Endothelial cell of umbilical vein (primary cell): ENCODE data around the gene BCAP31. TPM values are rescaled to one million over a fixed set of nuclear protein-coding genes. Genes with fewer than 3 reads are reported as not detected.

Experiments
- BruUV-seq: library from RNA; stranded (reverse); fragments of 400-500 nt; replicated peaks from 2 replicates; lab custom pipeline; 2021; lab: Mats Ljungman, UMichigan
- CTCF ChIA-PET: fragments of 300-600, 350-600 bp; sonication (Branson Sonifier 250); formaldehyde crosslinking; loops from one replicate; lab custom pipeline; 2021; ENCODE audit warnings: antibody characterized with exemption, inconsistent platforms; lab: Charles Lee
- POLR2A ChIA-PET: fragments of 300-600, 350-600 bp; sonication (Branson Sonifier 250); formaldehyde crosslinking; loops from one replicate; lab custom pipeline; 2021; ENCODE audit warnings: antibody characterized with exemption, inconsistent platforms; lab: Charles Lee
- DNase-seq: peaks from one replicate; pipeline ENCODE4 v3.0.0-alpha.2; 2011; ENCODE audit warnings: low read depth, low spot score
- FAIRE-seq: peaks from 2 replicates; lab custom pipeline; 2011; peaks lifted over from hg19 to GRCh38; lab: Jason Lieb, UNC
- H2AFZ ChIP-seq: 2 replicates; pipeline ENCODE4 v1.6.0; 2012; ENCODE audit warnings: low read depth, low read length, control low read depth, inconsistent platforms
- H3K27ac ChIP-seq: 2 replicates; pipeline ENCODE4 v1.5.1; 2011; ENCODE audit warnings: low read depth, mild to moderate bottlenecking, control low read depth, low read length, moderate library complexity; ENCODE audit not compliant: insufficient read depth
- H3K27me3 ChIP-seq, 2 experiments: 2 replicates each; pipeline versions ENCODE4 v1.6.0 to v1.6.1; 2011; ENCODE audit warnings: low read length in 2 of 2, mixed read lengths in 1 of 2; ENCODE audit not compliant: control insufficient read depth in 2 of 2, insufficient read depth in 2 of 2
- H3K36me3 ChIP-seq, 2 experiments: 2 replicates in 1 of 2; 3 replicates in 1 of 2; pipeline ENCODE4 v1.5.1; 2011; ENCODE audit warnings: low read length in 2 of 2, mild to moderate bottlenecking in 1 of 2, moderate library complexity in 1 of 2; ENCODE audit not compliant: control insufficient read depth in 2 of 2, insufficient read depth in 2 of 2; ENCODE audit errors: extremely low read depth in 1 of 2
- H3K4me1 ChIP-seq: 3 replicates; pipeline ENCODE4 v1.5.1; 2011; ENCODE audit warnings: mild to moderate bottlenecking, low read length; ENCODE audit not compliant: control insufficient read depth, insufficient read depth; ENCODE audit errors: extremely low read depth
- H3K4me2 ChIP-seq: 2 replicates; pipeline ENCODE4 v1.6.1; 2011; ENCODE audit warnings: low read length, control low read depth, mixed read lengths; ENCODE audit not compliant: insufficient read depth
- H3K4me3 ChIP-seq, 3 experiments: fragments of 200-600 bp in 1 of 3; sonication (generic), shearing (Covaris generic) in 1 of 3; replicated peaks in 1 of 3; 2 replicates each; pipeline ENCODE4 v1.5.1; 2011 to 2016; ENCODE audit warnings: control low read depth in 3 of 3, low read length in 3 of 3, mild to moderate bottlenecking in 2 of 3, inconsistent platforms in 1 of 3, low read depth in 1 of 3, moderate library complexity in 1 of 3; ENCODE audit not compliant: insufficient read depth in 1 of 3
- H3K79me2 ChIP-seq: 2 replicates; pipeline ENCODE4 v1.6.0; 2012; ENCODE audit warnings: low read length, inconsistent platforms; ENCODE audit not compliant: control insufficient read depth, insufficient read depth
- H3K9ac ChIP-seq: replicated peaks from 2 replicates; pipeline ENCODE3; 2011; ENCODE audit warnings: low read length, control low read depth; ENCODE audit not compliant: insufficient read depth; ENCODE audit errors: extremely low read depth
- H3K9me1 ChIP-seq: replicated peaks from 3 replicates; pipeline ENCODE4 v1.6.0; 2011; ENCODE audit warnings: mild to moderate bottlenecking, low read length; ENCODE audit not compliant: control insufficient read depth, insufficient read depth; ENCODE audit errors: extremely low read depth
- H3K9me3 ChIP-seq: replicated peaks from 2 replicates; pipeline ENCODE4 v1.5.1; 2012; ENCODE audit warnings: low read length, inconsistent platforms; ENCODE audit not compliant: control insufficient read depth, insufficient read depth
- H4K20me1 ChIP-seq: replicated peaks from 2 replicates; pipeline ENCODE3; 2011; ENCODE audit warnings: mild to moderate bottlenecking, low read length; ENCODE audit not compliant: control insufficient read depth, insufficient read depth; ENCODE audit errors: extremely low read depth
- CTCF ChIP-seq, 2 donors: IDR thresholded peaks; 1 replicate in 1 of 2; 2 replicates in 1 of 2; pipeline ENCODE4 v1.5.1; 2011; ENCODE audit warnings: low read length in 2 of 2, mild to moderate bottlenecking in 2 of 2, moderate library complexity in 2 of 2, control low read depth in 1 of 2, inconsistent platforms in 1 of 2, low read depth in 1 of 2; ENCODE audit not compliant: insufficient read depth in 1 of 2; ENCODE audit errors: extremely low read depth in 1 of 2
- EZH2 ChIP-seq: IDR thresholded peaks from 2 replicates; pipeline ENCODE4 v1.6.1; 2012; ENCODE audit warnings: borderline replicate concordance, low read depth, mild to moderate bottlenecking, moderate library complexity, low read length, inconsistent platforms; ENCODE audit not compliant: severe bottlenecking
- FOS ChIP-seq: IDR thresholded peaks from 2 replicates; pipeline ENCODE4 v1.6.1; 2011; ENCODE audit warnings: mild to moderate bottlenecking, low read length, moderate library complexity, borderline replicate concordance; ENCODE audit not compliant: insufficient read depth
- GATA2 ChIP-seq: IDR thresholded peaks from 2 replicates; pipeline ENCODE4 v1.7.0; 2011; ENCODE audit warnings: low read depth, mild to moderate bottlenecking, moderate library complexity, mixed read lengths, low read length; ENCODE audit not compliant: insufficient read length, insufficient read depth
- JUN ChIP-seq: IDR thresholded peaks from 2 replicates; pipeline ENCODE4 v1.6.1; 2011; ENCODE audit warnings: borderline replicate concordance, low read depth; ENCODE audit not compliant: insufficient read length, insufficient read depth
- MYC ChIP-seq: IDR thresholded peaks from one replicate; pipeline ENCODE4 v1.6.1; 2011; ENCODE audit warnings: mild to moderate bottlenecking, low read depth, low read length
- POLR2A ChIP-seq: IDR thresholded peaks from 2 replicates; pipeline ENCODE4 v1.6.1; 2012; ENCODE audit warnings: low read depth, mild to moderate bottlenecking, control low read depth, low read length
- POLR2AphosphoS5 ChIP-seq: IDR thresholded peaks from 2 replicates; pipeline ENCODE4 v1.6.1; 2012; ENCODE audit warnings: low read depth, mild to moderate bottlenecking, control low read depth, low read length, moderate library complexity; ENCODE audit not compliant: insufficient read depth
- dilution Hi-C: fragments of 300-500 bp; cut with MboI; formaldehyde crosslinking; loops from one replicate; pipeline ENCODE4 v1.15.0; 2019; ENCODE audit warnings: low sequenced_read_pairs; ENCODE audit not compliant: extremely low pct_ligation_motif_present
- intact Hi-C: fragments of 100-400 bp; cut with micrococcal nuclease; formaldehyde crosslinking; loops from one replicate; pipeline ENCODE4 v1.10.0; 2022
- polyA plus RNA-seq, 4 experiments: library from polyadenylated mRNA; depleted of rRNA in 3 of 4; stranded (reverse) in 3 of 4; unstranded in 1 of 4; fragments of >200 nt; gene quantifications; 2 replicates each; pipeline versions ENCODE4 v1.2.1 to v1.2.3, GENCODE V29; 2011 to 2012; ENCODE audit warnings: missing spikeins in 1 of 4
- total RNA-seq: library from RNA; stranded (reverse); gene quantifications from 2 replicates; pipeline ENCODE4 v1.2.3, GENCODE V29; 2021
- TF ChIP-seq, protein P1 (sequence below): IDR thresholded peaks from 2 replicates; pipeline ENCODE4 v1.6.1; 2011; ENCODE audit not compliant: insufficient read depth, insufficient read length

Gene BCAP31
- total and polyA plus RNA-seq, 2 donors (not counting 3 experiments of a cell fraction or from before 2014, with no cell fraction given): 169 to 203 TPM

DNA sequence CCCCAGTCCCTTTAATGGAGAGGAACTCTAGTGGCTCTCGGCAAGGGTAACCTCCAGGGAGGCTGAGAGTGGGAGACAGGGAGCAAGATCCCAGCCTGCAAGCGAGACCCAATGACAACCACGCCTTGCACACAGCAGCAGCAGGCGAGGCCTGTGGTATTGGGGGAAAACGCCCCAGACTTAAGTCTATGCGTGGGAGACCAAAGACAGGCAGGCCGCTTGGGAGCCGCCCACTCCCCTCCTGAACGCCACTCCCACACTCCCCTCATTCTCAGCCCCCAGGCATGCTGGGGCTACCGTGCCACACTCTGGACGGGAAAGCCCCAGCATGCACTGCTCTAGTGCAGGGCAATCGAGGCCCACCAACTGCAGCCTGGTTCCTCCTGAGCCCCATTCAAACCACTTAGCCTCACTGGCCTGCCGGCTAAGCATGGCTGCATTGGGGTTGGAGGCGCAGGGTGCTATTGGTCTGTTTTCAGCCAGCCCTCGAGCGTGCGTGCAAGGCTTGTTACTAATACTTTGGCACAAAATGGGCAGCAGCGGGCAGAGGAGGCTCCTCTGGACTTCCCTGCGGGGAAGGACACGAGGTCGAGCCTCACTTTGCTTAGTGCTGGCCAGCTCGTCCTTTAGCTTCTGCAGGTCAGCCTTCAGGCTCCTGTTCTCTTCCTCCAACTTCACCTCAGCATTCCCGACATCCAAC is 21.7 kb downstream of the BCAP31 start:
- Histone ChIP-seq H4K20me1 (no peaks in the 10 kb centered on the region), H3K4me2 (no peak overlapping the region), H3K27ac (no peak overlapping the region), H3K4me1 (peaks cover 19% of the 10 kb centered on the region), H3K79me2 (peaks cover 4% of the 10 kb centered on the region), H3K9me3 (no peaks in the 10 kb centered on the region), H2AFZ (no peak overlapping the region), H3K36me3 (peaks cover 2 to 17% of the 10 kb centered on the region in 2 experiments), H3K9me1 (no peaks in the 10 kb centered on the region), H3K27me3 (no peaks in the 10 kb centered on the region), H3K9ac (no peak overlapping the region), H3K4me3 (no peak overlapping the region)
- ChIA-PET CTCF (no interaction called here), POLR2A (no interaction called here)
- intact Hi-C loops (no loop called here), dilution Hi-C loops (no loop called here)
- BruUV-seq: no TSS peak
- FAIRE-seq (peak; percentile 62), DNase-seq (peak; percentile 41)
- TF ChIP-seq MYC (no peak), EZH2 (no peak), CTCF (IDR thresholded peaks at IDR 0.05; ENCODE audit: extremely low read depth in 1 of 2, insufficient read depth in 1 of 2, low read depth in 1 of 2, low read length in 2 of 2) (no peak), GATA2 (no peak), FOS (no peak), POLR2A (no peak), POLR2AphosphoS5 (no peak), JUN (no peak)
- TF ChIP-seq, protein P1, sequence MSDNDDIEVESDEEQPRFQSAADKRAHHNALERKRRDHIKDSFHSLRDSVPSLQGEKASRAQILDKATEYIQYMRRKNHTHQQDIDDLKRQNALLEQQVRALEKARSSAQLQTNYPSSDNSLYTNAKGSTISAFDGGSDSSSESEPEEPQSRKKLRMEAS: no peak
